Limb (tissue), 2 donors: Measurements from ENCODE around the gene PCDHGA10.
"Not testable (repeated sequence)": the region's sequence is repeated elsewhere in the genome, so short reads cannot be mapped to it uniquely, and the experiment has no call there.

Experiments
- DNase-seq, 2 donors: peaks; one replicate each; pipeline ENCODE4 v3.0.0-alpha.2; 2016; ENCODE audit errors: extremely low spot score in 2 of 2

Gene PCDHGA10

GRCh38 chr5:141392429-141393198, 20.2 kb upstream of the PCDHGA10 start, which contains the start of gene PCDHGA8:
Gene PCDHGA8 (plus strand): TSS chr5:141392633. CDS start chr5:141392814, 181 bp downstream.
- DNase-seq, result no peak

GRCh38 chr5:141393267-141393666, 19.5 kb upstream of the PCDHGA10 start:
- DNase-seq, result no peak

- DNase-seq, result not testable (repeated sequence)
These were observed 18.2 kb upstream of the PCDHGA10 start for GRCh38 chr5:141394401-141395187.

- DNase-seq, result not testable (repeated sequence)
These were observed 14.8 kb upstream of the PCDHGA10 start, which contains the start of gene PCDHGB5 for GRCh38 chr5:141397756-141398551. Gene PCDHGB5 (plus strand): TSS chr5:141397947. CDS start chr5:141398128, 181 bp downstream.

- no peak for DNase-seq
These were observed 14.2 kb upstream of the PCDHGA10 start for GRCh38 chr5:141398608-141399007.

- no peak for DNase-seq
These were observed 13.1 kb upstream of the PCDHGA10 start for GRCh38 chr5:141399555-141400258.

- peak in 1 of 2 donors; percentile 3 for DNase-seq
These were observed 10.1 kb upstream of the PCDHGA10 start, which contains the start of gene PCDHGA9 for GRCh38 chr5:141402553-141403243. Gene PCDHGA9 (plus strand): TSS chr5:141402778. CDS start chr5:141402953, 175 bp downstream.

- DNase-seq, result no peak
These were observed 9.4 kb upstream of the PCDHGA10 start for GRCh38 chr5:141403387-141403786.

- DNase-seq, result peak; percentile 16 to 61
These were observed 4.8 kb upstream of the PCDHGA10 start, which contains the start of gene PCDHGB6 for GRCh38 chr5:141407790-141408505. Gene PCDHGB6 (plus strand): TSS chr5:141408021. CDS start chr5:141408203, 182 bp downstream.

- no peak for DNase-seq
These were observed 3.0 kb upstream of the PCDHGA10 start for GRCh38 chr5:141409598-141410306.

GRCh38 chr5:141411575-141411974, 1.2 kb upstream of the PCDHGA10 start:
- no peak for DNase-seq

GRCh38 chr5:141413540-141414069, 818 bp downstream of the PCDHGA10 start:
- DNase-seq, result no peak

GRCh38 chr5:141414548-141415274, 1.9 kb downstream of the PCDHGA10 start:
- not testable (repeated sequence) for DNase-seq

GRCh38 chr5:141415275-141415618, 2.5 kb downstream of the PCDHGA10 start:
- DNase-seq, result not testable (repeated sequence)

- DNase-seq, result peak; percentile 44 to 67
These were observed 4.8 kb downstream of the PCDHGA10 start, which contains the start of gene PCDHGB7 for GRCh38 chr5:141417494-141418172. Gene PCDHGB7 (plus strand): TSS chr5:141417677. CDS start chr5:141417860, 183 bp downstream.

GRCh38 chr5:141419074-141419880, 6.5 kb downstream of the PCDHGA10 start:
- DNase-seq, result no peak
